OCI-LY1 (cell line): ENCODE data around the gene C4B.

ENCODE experiments used
- CTCF ChIP-seq: fragments of 200-600 bp; sonication (generic), shearing (Covaris generic); IDR thresholded peaks from 2 replicates; pipeline ENCODE4 v1.5.1; 2017; ENCODE audit warnings: mild to moderate bottlenecking, antibody characterized with exemption, low read length, moderate library complexity, mixed read lengths
- EZH2 ChIP-seq: fragments of 200-600 bp; sonication (generic), shearing (Covaris generic); IDR thresholded peaks from 2 replicates; pipeline ENCODE4 v1.8.0; 2017; ENCODE audit warnings: borderline replicate concordance, mixed run types, mild to moderate bottlenecking, antibody characterized with exemption, low read length, moderate library complexity, mixed read lengths

GRCh38 chr6:31971993-31972708, 42.4 kb upstream of the C4B start, which contains the start of gene DXO:
- TF ChIP-seq CTCF = no peak
- no peak for TF ChIP-seq EZH2
